ENCODE measurements around the gene PIK3R6.
"Not testable (repeated sequence)": the region's sequence is repeated elsewhere in the genome, so short reads cannot be mapped to it uniquely, and the experiment has no call there.

The PIK3R6 gene

GRCh38 chr17:8818047-8818446, 49.4 kb downstream of the PIK3R6 start:
- no peak overlapping the region for H3K4me3 ChIP-seq (ENCODE audit: low read depth, low read length)
- TF ChIP-seq CTCF (IDR thresholded peaks at IDR 0.05; ENCODE audit: borderline replicate concordance, insufficient read depth, low read depth, low read length) = no peak

- TF ChIP-seq CTCF (IDR thresholded peaks at IDR 0.05; ENCODE audit: borderline replicate concordance, insufficient read depth, low read depth, low read length) = no peak
- no peak overlapping the region for H3K4me3 ChIP-seq (ENCODE audit: low read depth, low read length)
Observed at GRCh38 chr17:8806926-8807550, 60.4 kb downstream of the PIK3R6 start.

- H3K4me3 ChIP-seq (ENCODE audit: low read depth, low read length) = no peak overlapping the region
Observed at GRCh38 chr17:8806253-8806925, 61.1 kb downstream of the PIK3R6 start.

GRCh38 chr17:8805396-8805795, 62.1 kb downstream of the PIK3R6 start:
- not testable (repeated sequence) for H3K4me3 ChIP-seq (ENCODE audit: low read depth, low read length)

More at GRCh38 chr17:8806253-8806925, 61.1 kb downstream of the PIK3R6 start:
- TF ChIP-seq CTCF (IDR thresholded peaks at IDR 0.05; ENCODE audit: borderline replicate concordance, insufficient read depth, low read depth, low read length) = no peak

- no peak overlapping the region for H3K4me3 ChIP-seq (ENCODE audit: low read depth, low read length)
- no peak for TF ChIP-seq CTCF (IDR thresholded peaks at IDR 0.05; ENCODE audit: borderline replicate concordance, insufficient read depth, low read depth, low read length)
Observed at GRCh38 chr17:8803531-8804420, 63.7 kb downstream of the PIK3R6 start.

GRCh38 chr17:8801135-8801840, 66.2 kb downstream of the PIK3R6 start:
- no peak for TF ChIP-seq CTCF (IDR thresholded peaks at IDR 0.05; ENCODE audit: borderline replicate concordance, insufficient read depth, low read depth, low read length)
- H3K4me3 ChIP-seq (ENCODE audit: low read depth, low read length) = no peak overlapping the region

GRCh38 chr17:8800656-8801055, 66.8 kb downstream of the PIK3R6 start:
- no peak for TF ChIP-seq CTCF (IDR thresholded peaks at IDR 0.05; ENCODE audit: borderline replicate concordance, insufficient read depth, low read depth, low read length)
- H3K4me3 ChIP-seq (ENCODE audit: low read depth, low read length) = no peak overlapping the region
